ENCODE data around the gene MRPL27.

The MRPL27 gene

DNA sequence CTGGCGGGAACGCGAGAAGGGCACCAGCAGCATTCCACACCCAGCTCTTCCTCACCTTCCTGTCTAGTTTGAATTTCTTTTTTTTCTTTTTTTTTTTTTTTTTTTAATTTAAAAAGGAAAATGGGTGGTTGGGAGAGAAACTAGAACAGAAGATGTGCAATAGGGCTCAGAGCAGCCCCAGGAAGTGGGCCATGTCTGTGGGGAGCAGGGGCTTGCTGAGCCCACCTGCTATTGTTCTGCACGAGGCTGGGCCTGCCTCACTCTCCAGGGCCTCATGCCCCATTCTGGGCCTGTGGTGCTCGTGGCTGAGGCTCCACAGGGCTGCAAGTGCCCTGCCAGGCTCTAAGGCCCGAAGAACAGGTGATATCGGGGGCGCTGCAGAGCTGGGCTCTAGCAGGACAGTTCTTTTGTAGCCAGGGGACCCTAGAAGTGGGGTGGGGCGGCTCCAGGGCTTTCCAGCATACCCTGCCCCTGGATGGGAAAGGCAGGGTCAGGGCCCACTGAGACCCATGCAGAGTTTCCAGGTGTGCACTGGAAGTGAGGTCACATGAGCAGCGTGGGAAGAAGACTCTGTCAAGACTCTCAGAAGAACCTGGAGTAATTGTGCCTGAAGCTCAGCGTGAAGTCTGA is 12.4 kb downstream of the MRPL27 start:
- no peak for DNase-seq (ENCODE audit: low read depth, low spot score)

DNA sequence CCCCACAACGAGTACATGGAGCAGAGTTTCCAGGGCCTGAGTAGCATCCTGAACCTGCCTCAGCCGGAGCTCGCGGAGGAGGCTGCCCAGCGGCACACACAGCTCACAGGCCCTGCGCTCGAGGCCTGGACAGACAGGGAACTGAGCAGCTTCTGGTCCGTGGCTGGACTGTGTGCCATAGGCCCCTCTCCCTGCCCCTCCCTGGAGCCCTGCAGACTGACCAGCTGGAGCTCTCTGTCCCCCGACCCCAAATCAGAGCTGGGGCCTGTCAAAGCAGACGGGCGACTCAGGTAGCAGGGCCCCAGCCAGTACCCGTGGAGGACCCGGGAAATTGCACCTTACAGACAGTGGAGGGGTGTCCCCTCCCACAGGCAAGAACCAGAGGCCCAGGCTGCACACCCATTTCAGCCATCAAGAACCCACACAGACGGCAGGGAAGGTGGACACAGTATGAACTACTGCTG is 13.0 kb downstream of the MRPL27 start:
- DNase-seq (ENCODE audit: low read depth, low spot score), result no peak

DNA sequence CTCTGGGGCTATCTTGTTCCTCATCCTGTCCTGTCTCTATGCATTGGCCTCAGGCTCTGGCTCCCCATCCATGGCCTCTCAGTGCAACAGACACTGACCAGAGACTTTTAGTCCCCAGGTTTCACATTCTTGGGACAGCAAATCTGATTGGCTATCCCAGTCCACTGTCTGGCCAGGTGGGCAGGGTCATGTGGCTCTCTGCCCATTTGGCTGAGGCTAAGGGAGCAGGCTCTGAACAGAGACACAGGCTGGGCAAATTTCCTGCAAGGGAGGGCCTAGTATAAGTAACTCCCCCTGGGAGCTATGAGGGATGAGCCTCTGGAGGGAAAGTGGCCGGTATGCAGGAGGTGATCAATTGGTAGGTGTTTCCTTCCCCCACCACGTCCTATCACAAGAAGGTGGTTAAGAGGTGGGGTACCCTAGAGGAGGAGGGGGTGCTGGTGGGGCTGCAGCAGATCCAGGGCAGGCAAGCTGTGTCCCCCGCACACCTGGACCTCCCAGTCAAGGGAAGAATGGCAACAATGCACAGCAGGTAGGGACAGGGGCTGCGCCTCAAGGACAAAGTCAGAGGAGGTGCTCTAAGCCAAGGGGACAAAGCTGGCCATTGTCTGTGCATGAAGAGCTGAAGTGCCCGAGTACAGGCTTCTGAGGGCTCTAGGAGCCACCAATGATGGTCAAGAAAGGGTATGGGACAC is 13.8 kb downstream of the MRPL27 start:
- no peak for DNase-seq (ENCODE audit: low read depth, low spot score)

DNA sequence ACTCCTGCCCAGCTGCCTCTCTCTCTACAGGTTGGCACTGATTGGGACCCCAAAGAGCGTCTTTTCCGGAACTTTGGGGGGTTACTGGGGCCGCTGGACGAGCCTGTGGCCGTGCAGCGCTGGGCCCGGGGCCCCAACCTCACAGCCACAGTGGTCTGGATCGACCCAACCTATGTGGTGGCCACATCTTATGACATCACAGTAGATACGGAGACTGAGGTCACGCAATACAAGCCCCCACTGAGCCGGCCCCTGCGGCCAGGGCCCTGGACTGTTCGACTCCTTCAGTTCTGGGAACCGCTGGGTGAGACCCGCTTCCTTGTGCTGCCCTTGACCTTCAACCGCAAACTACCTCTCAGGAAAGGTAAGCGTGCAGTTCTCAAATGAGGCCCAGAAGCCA is 14.8 kb downstream of the MRPL27 start:
- DNase-seq (ENCODE audit: low read depth, low spot score), result no peak

DNA sequence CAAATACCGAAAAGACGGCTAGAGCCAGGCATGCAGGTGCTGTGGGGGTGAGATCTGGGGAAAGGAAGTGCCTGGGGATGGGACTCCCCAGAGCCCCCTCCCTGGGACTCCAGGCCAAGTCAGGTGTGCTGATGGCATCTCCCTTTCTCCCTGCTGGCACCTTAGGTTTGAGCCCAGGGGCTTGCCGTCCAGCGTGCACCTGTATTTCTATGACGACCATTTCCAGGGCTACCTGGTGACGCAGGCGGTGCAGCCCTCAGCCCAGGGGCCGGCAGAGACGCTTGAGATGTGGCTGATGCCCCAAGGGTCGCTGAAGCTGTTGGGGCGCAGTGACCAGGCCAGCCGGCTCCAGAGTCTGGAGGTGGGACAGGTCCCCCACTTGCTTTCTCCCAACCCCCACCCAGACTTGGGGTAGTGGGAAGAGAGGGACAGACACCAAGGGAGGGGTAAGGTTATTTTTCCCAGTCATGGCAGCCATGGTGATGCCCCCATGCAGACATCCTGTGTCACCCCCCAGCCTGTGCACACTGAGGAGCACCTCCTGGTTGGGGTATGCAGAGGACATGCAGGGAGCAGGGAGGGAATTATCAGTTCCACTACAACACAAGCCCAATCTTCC is 16.0 kb downstream of the MRPL27 start:
- no peak for DNase-seq (ENCODE audit: low read depth, low spot score)

DNA sequence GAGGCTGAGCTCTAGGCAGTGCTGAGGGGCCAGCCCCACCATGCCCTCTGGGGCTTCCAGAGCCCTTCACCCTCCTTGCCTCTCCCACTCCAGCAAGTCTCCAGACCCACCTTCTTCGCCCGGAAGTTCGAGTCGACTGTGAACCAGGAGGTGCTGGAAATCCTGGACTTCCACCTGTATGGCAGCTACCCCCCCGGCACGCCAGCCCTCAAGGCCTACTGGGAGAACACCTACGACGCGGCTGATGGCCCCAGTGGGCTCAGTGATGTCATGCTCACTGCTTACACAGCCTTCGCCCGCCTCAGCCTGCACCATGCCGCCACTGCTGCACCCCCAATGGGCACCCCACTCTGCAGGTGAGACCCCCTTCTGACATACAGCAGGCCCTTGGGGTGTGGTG is 16.6 kb downstream of the MRPL27 start:
- no peak for DNase-seq (ENCODE audit: low read depth, low spot score)

DNA sequence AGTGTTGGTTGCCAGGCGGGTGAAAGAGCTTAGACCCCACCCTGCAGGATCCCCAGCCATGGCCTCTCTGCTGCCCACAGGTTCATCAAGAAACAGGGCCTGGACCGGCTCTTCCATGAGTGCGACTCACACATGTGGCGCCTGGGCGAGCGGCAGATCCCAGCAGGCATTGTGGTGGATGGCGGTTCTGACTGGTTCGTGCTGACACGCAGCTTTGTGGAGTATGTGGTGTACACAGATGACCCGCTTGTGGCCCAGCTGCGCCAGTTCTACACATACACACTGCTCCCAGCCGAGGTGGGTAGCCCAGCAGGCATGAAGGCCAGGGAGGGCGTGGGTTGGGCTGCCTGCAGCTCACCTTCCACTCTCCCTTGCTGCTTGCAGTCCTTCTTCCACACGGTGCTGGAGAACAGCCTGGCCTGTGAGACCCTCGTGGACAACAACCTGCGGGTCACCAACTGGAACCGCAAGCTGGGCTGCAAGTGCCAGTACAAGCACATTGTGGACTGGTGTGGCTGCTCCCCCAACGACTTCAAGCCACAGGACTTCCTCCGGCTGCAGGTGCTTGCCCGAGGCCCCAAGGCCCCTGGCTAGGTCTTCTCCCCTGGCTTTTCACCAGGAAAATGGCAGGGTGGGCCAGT is 17.2 kb downstream of the MRPL27 start:
- DNase-seq (ENCODE audit: low read depth, low spot score), result no peak

DNA sequence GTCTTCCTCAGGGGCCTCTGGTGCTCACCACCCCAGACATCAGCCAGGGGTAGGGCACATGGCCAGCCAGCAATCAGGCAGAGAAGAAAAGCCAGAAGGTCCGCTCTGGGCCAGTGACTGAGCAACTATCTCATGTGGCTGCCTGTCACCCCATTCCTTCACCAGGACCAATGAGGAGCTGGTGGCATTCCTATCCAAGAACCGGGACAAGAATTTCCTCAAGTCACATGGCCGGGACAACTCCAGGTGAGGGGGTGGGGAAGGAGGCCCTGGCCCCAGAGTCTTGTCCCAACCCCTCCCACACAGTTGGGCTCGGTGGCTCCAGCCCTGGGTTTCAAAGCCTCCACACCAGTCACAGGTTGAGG is 17.7 kb downstream of the MRPL27 start:
- no peak for DNase-seq (ENCODE audit: low read depth, low spot score)

DNA sequence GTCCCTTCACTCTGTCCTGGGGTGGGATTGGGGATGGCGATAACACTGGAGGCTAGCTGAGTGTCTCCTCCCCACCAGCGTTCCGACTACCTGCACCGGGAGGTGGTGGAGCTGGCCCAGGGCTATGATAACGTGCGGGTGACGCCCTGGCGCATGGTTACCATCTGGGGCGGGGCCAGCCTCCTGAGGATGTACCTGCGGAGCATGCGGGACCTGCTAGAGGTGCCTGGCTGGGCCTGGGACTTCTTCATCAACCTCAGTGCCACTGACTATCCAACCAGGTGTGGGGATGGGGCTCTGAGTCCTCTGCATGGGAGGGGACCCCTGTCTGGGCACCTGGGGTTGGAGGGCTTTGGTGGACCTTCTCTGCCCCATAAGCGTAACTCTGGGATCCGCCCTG is 18.2 kb downstream of the MRPL27 start:
- DNase-seq (ENCODE audit: low read depth, low spot score), result no peak

DNA sequence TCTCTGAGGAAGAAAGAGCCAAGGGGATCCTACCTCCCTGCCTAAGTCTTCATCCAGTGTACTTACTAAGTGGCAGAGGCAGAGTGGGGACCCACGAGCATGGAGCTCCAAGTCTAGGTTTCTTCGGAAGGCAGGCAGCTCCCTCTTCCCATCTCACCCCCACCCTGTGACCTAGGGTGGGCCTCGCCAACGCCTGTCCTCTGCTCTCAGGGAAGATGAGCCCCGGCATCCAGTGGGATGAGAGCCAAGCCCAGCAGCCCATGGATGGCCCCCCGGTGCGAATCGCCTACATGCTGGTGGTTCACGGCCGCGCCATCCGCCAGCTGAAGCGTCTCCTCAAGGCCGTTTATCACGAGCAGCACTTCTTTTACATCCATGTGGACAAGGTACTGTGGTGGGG is 18.8 kb downstream of the MRPL27 start:
- DNase-seq (ENCODE audit: low read depth, low spot score), result no peak

DNA sequence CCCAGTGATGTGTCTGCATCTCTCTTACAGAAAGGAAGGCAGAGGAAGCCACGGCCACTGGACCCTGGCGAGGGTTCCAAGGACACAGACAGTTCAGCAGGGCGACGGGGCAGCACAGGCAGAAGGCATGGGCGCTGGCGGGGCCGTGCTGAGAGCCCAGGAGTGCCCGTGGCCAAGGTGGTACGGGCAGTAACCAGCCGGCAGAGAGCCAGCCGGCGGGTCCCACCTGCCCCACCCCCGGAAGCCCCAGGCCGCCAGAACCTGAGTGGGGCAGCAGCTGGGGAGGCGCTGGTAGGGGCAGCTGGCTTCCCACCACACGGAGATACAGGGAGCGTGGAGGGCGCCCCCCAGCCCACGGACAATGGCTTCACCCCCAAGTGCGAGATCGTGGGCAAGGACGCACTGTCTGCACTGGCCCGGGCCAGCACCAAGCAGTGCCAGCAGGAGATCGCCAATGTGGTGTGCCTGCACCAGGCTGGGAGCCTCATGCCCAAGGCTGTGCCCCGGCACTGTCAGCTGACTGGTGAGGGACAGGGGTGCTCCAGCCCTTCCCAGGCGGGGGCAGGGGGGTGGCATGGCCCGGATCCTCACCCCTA is 19.3 kb downstream of the MRPL27 start:
- DNase-seq (ENCODE audit: low read depth, low spot score), result no peak

DNA sequence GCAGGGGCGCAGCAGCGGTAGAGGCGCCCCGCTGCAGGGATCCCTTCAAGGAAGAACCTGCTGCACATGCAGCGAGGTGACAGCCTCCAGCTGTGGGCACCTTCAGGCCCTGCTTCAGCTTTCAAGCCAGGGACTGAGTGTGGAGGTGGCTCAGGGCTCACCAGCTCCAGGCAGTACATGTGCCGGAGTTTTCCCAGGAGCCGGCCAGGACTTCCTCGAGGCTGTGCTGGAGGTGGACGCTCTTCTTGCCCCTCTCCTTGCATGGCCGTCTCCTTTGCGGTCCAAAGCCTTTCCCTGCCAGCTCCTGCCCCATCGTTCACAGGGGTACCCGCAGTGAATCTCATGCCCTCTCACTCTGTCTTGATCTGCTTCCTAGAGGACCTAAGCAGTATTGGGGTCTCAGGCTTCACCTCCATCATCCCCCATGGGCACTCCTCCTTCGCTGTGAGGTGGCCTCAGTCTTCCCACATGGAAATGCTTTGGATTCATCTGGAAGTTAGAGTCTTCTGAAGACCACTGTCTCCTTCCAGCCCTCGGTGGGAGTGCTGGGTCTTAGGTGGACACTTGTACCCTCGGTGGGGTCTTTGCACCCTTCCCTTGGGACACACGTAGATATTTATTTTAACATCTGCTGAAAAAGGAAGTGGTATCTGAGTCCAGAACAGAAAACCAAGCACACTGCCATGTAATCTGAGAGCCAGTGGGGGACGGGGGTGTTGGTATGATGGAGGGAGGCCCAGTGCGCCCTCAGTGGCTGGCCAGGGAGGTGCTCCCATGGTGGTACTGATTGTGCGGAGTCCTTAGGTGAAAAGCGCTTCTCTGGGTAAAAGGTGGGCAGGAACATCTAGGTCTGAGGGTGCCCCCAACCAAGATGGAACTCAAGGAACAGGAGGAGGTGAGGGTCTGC is 20.0 kb downstream of the MRPL27 start:
- DNase-seq (ENCODE audit: low read depth, low spot score), result no peak

DNA sequence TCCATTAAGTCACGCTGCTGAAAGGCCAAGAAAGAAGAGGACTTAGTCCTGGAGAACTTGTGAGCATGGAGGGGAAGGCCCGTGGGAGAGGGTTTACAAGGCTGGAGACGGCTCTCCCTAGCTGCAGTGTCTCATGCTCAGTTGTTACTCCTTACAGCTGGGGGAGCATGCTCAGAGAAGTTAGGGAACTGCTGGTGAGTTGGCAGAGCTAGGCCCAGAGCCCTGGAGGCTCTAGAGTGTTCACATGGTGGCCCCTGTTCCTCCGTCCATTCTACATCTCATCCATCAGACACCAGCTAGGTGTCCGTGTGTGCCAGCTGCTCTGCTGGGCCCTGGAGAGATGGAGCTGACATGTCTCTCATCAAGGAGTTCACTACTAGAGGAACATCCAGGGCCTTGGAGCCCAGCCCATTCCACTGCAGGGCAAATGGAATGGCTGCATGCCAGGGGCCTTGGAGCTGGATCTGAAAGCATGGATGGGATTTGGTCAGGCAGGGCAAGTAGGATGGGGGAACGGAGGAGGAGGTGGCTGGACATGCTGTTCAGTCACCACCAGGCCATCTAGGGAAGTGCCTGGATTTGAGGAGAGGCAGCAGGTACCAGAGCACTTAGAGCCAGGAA is 20.8 kb downstream of the MRPL27 start:
- no peak for DNase-seq (ENCODE audit: low read depth, low spot score)

DNA sequence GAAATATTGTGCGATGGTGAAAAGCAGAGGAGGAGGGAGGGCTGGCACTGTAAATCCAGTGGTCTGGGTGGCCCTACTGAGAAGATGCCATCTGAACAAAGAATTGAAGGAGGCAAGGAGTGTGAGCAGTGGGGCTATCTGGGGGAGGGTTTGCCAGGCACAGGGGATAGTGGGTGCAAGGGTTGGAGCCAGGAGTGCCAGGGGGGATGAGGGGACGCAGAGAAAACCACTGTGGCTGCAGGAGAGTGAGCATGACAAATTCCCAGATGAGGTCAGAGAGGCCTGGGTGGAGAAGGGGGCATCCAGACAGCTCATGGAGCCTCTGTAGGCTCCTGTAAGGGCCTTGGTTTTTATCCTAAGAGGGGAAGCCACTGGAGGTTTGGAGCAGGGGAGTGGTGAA is 22.3 kb downstream of the MRPL27 start:
- DNase-seq (ENCODE audit: low read depth, low spot score), result no peak

DNA sequence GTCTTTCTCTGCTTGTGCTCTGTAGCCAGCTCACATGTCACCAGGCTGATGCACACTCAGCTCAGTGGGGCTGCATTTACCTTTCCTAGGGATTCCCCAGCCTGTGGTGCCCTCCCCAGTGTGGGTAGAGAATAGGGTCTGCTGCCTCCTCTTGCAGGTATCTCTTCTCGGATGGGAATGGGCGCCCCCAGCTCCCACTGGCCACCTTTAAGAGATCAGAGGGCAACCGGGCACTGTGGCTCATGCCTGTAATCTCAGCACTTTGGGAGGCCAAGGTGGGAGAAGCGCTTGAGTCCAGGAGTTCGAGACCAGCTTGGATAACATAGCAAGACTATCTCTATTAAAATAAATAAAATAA is 23.8 kb downstream of the MRPL27 start:
- DNase-seq (ENCODE audit: low read depth, low spot score), result no peak

DNA sequence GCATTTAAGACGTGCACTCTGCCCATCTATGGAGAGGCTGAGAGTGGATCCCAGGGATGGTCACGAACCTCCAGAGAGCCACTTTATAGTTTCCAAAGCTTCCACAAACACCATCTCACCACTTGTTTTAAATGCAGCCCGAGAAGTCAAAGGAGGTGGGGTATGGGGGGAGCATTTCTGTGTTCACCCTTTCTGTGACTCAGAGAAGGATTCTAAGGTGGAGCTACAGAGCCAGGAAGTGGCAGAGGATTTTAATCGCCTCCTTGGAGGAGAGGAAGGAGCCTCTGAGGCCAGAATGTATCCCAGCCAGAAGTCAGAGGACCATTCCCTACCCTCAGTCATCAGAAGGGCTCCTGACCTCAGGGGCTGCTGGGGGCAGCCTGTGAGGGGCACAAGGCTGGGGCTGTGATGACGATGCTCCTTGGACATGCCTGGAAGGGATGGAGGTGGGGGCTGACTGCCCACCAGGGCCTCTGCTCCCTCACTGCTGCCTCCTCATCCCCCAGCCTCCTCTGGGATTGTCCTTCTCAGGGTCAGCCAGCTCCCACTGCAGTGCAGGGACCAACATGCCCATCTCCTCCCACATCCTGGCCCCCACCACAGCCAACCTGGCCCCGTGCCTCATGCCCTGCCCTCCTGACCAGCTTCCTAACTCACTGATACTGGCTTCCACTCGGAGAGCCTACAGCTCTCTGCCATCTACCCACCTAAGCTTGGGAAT is 24.3 kb downstream of the MRPL27 start:
- DNase-seq (ENCODE audit: low read depth, low spot score), result no peak

DNA sequence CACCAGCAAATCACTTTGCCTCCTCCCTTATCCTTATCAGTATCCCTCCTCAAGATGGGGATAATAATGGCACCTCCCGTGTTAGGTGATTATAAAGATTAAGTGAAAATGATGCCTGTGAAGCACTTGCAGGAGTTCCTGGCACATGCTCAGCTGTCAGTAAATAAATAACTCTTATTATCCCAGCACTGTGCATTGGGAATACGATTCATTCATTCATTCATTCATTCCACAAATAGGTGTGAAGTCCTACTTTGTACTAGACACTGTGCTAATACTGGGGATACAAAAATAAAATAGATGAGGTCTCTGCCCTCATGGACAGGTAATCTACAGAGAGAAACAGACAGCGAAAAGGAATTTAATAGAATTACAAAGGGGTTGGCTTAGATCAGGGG is 25.1 kb downstream of the MRPL27 start:
- DNase-seq (ENCODE audit: low read depth, low spot score), result no peak

DNA sequence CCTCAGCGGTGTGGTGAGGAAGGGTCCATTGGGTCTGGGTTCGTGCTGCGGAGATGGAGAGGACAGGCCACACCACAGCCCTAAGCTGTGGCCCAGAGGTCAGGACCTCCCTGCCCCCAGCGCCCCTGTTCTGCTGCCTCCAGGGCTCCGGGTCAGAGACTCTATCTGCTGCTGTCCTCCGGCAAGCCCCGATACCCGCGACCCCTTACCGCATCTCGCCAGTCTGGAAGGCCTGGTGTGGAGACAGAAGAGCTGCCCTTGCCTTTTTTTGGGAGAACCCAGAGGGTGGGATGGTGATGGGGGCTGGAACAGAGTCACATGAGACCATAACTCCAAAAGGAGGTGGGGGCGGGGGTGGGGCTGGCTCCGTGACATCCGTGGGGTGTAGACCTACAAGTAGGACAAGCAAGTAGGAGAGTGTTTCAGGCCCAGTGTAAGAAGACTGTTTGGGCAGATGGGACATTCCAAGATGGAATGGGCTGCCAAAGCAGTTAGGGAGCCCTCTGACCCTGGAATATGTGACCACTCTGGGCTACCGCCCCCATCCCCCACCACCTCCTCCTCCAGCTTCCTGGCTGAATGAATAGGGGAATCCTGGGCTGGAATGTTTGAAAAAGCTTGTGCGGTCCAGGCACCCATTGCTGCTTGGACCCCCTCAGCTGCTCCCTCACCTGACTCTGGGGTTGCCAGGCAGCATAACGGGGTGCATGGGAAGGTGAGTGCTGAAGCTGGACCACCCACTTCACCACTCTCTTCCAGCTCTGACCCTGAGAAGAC is 25.7 kb downstream of the MRPL27 start:
- no peak for DNase-seq (ENCODE audit: low read depth, low spot score)

DNA sequence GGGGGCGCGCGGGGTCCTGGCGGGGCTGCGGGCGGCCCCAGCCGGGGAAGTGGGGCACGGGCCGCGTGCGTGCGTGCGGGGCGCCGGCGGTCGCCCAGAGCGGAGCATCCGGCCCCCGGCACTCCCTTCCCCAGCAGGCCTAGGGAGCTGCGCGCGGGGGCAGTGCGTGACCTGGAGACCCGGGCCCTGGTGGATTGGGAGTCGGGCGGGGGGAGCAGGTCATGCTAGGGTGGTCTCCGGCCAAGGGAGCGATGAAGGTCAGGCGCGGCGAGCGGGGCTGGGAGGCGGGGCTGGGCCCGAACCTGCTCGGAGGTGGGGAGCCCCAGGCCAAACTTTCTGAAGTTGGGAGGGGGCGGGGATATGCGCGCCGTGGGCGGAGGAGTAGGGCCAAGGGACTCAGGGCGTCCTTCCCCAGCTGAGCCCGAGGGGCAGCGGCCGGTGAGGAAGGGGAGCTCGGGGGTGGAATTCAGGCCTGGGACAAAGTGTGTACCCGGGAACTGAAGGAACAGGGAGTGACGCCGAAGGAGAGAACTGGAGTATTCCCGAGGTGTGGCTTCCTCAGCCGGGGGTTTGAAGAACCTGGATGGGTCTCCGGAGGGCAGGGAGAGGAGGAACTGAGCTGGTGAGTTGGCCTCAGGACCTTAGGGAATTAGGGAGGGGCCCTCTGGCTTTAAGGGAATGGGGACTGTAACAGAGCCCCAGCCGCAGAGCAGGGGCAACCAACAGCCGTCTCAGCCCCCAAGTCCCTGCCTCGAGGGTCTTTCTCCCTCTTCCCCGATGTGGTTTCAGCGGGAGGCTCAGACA is 26.5 kb downstream of the MRPL27 start:
- DNase-seq (ENCODE audit: low read depth, low spot score), result no peak
